GM13976 (cell line): ENCODE data around the gene IRS2.

Experiments
- DNase-seq: peaks from one replicate; pipeline ENCODE4 v3.0.0; 2012; ENCODE audit warnings: low spot score
- CTCF ChIP-seq: IDR thresholded peaks from 2 replicates; pipeline ENCODE4 v1.5.1; 2012; ENCODE audit warnings: borderline replicate concordance, mild to moderate bottlenecking; ENCODE audit not compliant: insufficient read depth; ENCODE audit errors: extremely low read depth, missing control alignments, control extremely low read depth
- in situ Hi-C: fragments of 300-500 bp; cut with MboI; formaldehyde crosslinking; loops from one replicate; pipeline ENCODE4 v1.12.0; 2022; ENCODE audit warnings: low sequenced_read_pairs, mixed read lengths, inconsistent platforms; ENCODE audit not compliant: unreplicated experiment

Gene IRS2

GRCh38 chr13:109745060-109745459 lies 41.3 kb downstream of the IRS2 start:
- in situ Hi-C loops: no loop called here
- TF ChIP-seq CTCF: no peak

GRCh38 chr13:109744512-109745051 lies 41.8 kb downstream of the IRS2 start:
- no peak for TF ChIP-seq CTCF
- DNase-seq: no peak
- in situ Hi-C loops: no loop called here

More at GRCh38 chr13:109745060-109745459, 41.3 kb downstream of the IRS2 start:
- no peak for DNase-seq

- no peak for DNase-seq
- no peak for TF ChIP-seq CTCF
Observed at GRCh38 chr13:109743706-109744453, 42.5 kb downstream of the IRS2 start.

GRCh38 chr13:109741966-109742365 lies 44.4 kb downstream of the IRS2 start:
- DNase-seq: no peak
- in situ Hi-C loops: no loop called here
- no peak for TF ChIP-seq CTCF

More at GRCh38 chr13:109743706-109744453, 42.5 kb downstream of the IRS2 start:
- in situ Hi-C loops: no loop called here

GRCh38 chr13:109740721-109741120 lies 45.7 kb downstream of the IRS2 start:
- no peak for TF ChIP-seq CTCF
- DNase-seq: no peak
- in situ Hi-C loops: no loop called here

- in situ Hi-C loops: no loop called here
- no peak for DNase-seq
- TF ChIP-seq CTCF: no peak
Observed at GRCh38 chr13:109740121-109740520, 46.3 kb downstream of the IRS2 start.
